Endothelial cell of umbilical vein (primary cell): Measurements from ENCODE around the gene PTN.

ENCODE experiments used
- EZH2 ChIP-seq: IDR thresholded peaks from 2 replicates; pipeline ENCODE4 v1.6.1; 2012; ENCODE audit warnings: borderline replicate concordance, low read depth, mild to moderate bottlenecking, moderate library complexity, low read length, inconsistent platforms; ENCODE audit not compliant: severe bottlenecking
- FOS ChIP-seq: IDR thresholded peaks from 2 replicates; pipeline ENCODE4 v1.6.1; 2011; ENCODE audit warnings: mild to moderate bottlenecking, low read length, moderate library complexity, borderline replicate concordance; ENCODE audit not compliant: insufficient read depth
- GATA2 ChIP-seq: IDR thresholded peaks from 2 replicates; pipeline ENCODE4 v1.7.0; 2011; ENCODE audit warnings: low read depth, mild to moderate bottlenecking, moderate library complexity, mixed read lengths, low read length; ENCODE audit not compliant: insufficient read length, insufficient read depth
- JUN ChIP-seq: IDR thresholded peaks from 2 replicates; pipeline ENCODE4 v1.6.1; 2011; ENCODE audit warnings: borderline replicate concordance, low read depth; ENCODE audit not compliant: insufficient read length, insufficient read depth
- MYC ChIP-seq: IDR thresholded peaks from one replicate; pipeline ENCODE4 v1.6.1; 2011; ENCODE audit warnings: mild to moderate bottlenecking, low read depth, low read length
- POLR2A ChIP-seq: IDR thresholded peaks from 2 replicates; pipeline ENCODE4 v1.6.1; 2012; ENCODE audit warnings: low read depth, mild to moderate bottlenecking, control low read depth, low read length
- POLR2AphosphoS5 ChIP-seq: IDR thresholded peaks from 2 replicates; pipeline ENCODE4 v1.6.1; 2012; ENCODE audit warnings: low read depth, mild to moderate bottlenecking, control low read depth, low read length, moderate library complexity; ENCODE audit not compliant: insufficient read depth
- TF ChIP-seq, protein P1 (sequence below), 2 donors: IDR thresholded peaks; 1 replicate in 1 of 2; 2 replicates in 1 of 2; pipeline ENCODE4 v1.5.1; 2011; ENCODE audit warnings: low read length in 2 of 2, mild to moderate bottlenecking in 2 of 2, moderate library complexity in 2 of 2, control low read depth in 1 of 2, inconsistent platforms in 1 of 2, low read depth in 1 of 2; ENCODE audit not compliant: insufficient read depth in 1 of 2; ENCODE audit errors: extremely low read depth in 1 of 2
- TF ChIP-seq, protein P2 (sequence below): IDR thresholded peaks from 2 replicates; pipeline ENCODE4 v1.6.1; 2011; ENCODE audit not compliant: insufficient read depth, insufficient read length

DNA sequence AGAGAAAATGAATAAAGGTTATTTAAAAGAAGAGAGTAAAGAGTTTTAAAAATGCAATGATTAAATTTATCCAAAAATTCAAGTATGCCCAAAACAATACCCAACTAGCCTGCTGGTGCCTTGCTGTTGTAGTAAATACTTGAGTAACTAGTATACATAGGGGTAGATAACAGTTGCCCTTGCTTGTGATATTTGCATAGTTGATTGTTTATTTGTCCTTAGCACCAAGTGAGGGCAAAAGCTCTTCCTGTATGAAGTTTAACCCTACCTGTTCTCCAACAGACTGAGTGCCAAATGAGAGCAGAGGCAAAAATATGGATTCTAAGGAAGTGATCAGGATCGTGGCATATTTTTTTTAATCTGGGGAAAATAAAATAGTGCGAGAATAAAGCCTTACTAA lies 85.0 kb downstream of the PTN start:
- TF ChIP-seq, protein P1, sequence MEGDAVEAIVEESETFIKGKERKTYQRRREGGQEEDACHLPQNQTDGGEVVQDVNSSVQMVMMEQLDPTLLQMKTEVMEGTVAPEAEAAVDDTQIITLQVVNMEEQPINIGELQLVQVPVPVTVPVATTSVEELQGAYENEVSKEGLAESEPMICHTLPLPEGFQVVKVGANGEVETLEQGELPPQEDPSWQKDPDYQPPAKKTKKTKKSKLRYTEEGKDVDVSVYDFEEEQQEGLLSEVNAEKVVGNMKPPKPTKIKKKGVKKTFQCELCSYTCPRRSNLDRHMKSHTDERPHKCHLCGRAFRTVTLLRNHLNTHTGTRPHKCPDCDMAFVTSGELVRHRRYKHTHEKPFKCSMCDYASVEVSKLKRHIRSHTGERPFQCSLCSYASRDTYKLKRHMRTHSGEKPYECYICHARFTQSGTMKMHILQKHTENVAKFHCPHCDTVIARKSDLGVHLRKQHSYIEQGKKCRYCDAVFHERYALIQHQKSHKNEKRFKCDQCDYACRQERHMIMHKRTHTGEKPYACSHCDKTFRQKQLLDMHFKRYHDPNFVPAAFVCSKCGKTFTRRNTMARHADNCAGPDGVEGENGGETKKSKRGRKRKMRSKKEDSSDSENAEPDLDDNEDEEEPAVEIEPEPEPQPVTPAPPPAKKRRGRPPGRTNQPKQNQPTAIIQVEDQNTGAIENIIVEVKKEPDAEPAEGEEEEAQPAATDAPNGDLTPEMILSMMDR (IDR thresholded peaks at IDR 0.05; ENCODE audit: extremely low read depth in 1 of 2, insufficient read depth in 1 of 2, low read depth in 1 of 2, low read length in 2 of 2): no peak
- TF ChIP-seq POLR2AphosphoS5 (no peak), GATA2 (no peak), FOS (no peak), JUN (no peak), POLR2A (no peak), EZH2 (no peak), MYC (no peak)
- TF ChIP-seq, protein P2, sequence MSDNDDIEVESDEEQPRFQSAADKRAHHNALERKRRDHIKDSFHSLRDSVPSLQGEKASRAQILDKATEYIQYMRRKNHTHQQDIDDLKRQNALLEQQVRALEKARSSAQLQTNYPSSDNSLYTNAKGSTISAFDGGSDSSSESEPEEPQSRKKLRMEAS: no peak
